Stimulated activated naive CD8-positive, alpha-beta T cell treated with anti-CD3 and anti-CD28 coated beads, Interleukin-15, Interleukin-2, amounts not matched to agents 100 ng/mL and 50 ng/mL, for 24 hours (primary cell): ENCODE measurements around the gene RELA.
"Not testable (repeated sequence)": the region's sequence is repeated elsewhere in the genome, so short reads cannot be mapped to it uniquely, and the experiment has no call there.

ENCODE experiments used
- H3K27ac Mint-ChIP-seq: one replicate; pipeline ENCODE4 v1.8.0; 2021; ENCODE audit warnings: mild to moderate bottlenecking, mixed read lengths
- H3K27me3 Mint-ChIP-seq: one replicate; pipeline ENCODE4 v1.8.0; 2021; ENCODE audit warnings: mixed read lengths
- H3K36me3 Mint-ChIP-seq: one replicate; pipeline ENCODE4 v1.8.0; 2021; ENCODE audit warnings: low read depth, mixed read lengths
- H3K4me1 Mint-ChIP-seq: one replicate; pipeline ENCODE4 v1.8.0; 2021; ENCODE audit warnings: low read depth, mixed read lengths
- H3K4me3 Mint-ChIP-seq: one replicate; pipeline ENCODE4 v1.8.0; 2021; ENCODE audit warnings: mild to moderate bottlenecking, mixed read lengths
- H3K9me3 Mint-ChIP-seq: one replicate; pipeline ENCODE4 v1.8.0; 2021; ENCODE audit warnings: mixed read lengths

RELA gene

GRCh38 chr11:65645710-65646109, 17.0 kb downstream of the RELA start:
- Mint-ChIP-seq H3K27me3 (no peaks in the 10 kb centered on the region), H3K4me1 (peaks cover 18% of the 10 kb centered on the region), H3K4me3 (no peak overlapping the region), H3K27ac (no peak overlapping the region), H3K9me3 (no peaks in the 10 kb centered on the region), H3K36me3 (peaks cover 34% of the 10 kb centered on the region)

- Mint-ChIP-seq H3K27ac (no peak overlapping the region), H3K4me3 (no peak overlapping the region), H3K9me3 (no peaks in the 10 kb centered on the region), H3K4me1 (peaks cover 27% of the 10 kb centered on the region), H3K36me3 (peaks cover 34% of the 10 kb centered on the region), H3K27me3 (no peaks in the 10 kb centered on the region)
Observed at GRCh38 chr11:65644837-65645236, 17.9 kb downstream of the RELA start.

- peak overlapping the region; percentile 61 for H3K27ac Mint-ChIP-seq
- H3K36me3 Mint-ChIP-seq = peaks cover 33% of the 10 kb centered on the region
- H3K9me3 Mint-ChIP-seq = no peaks in the 10 kb centered on the region
- no peaks in the 10 kb centered on the region for H3K27me3 Mint-ChIP-seq
- no peak overlapping the region for H3K4me3 Mint-ChIP-seq
- H3K4me1 Mint-ChIP-seq = peaks cover 36% of the 10 kb centered on the region
Observed at GRCh38 chr11:65643971-65644370, 18.7 kb downstream of the RELA start.

GRCh38 chr11:65642014-65642671, 20.6 kb downstream of the RELA start:
- Mint-ChIP-seq H3K4me3 (peak overlapping the region; percentile 96), H3K27ac (peak overlapping the region; percentile 81), H3K27me3 (no peaks in the 10 kb centered on the region), H3K4me1 (peaks cover 49% of the 10 kb centered on the region), H3K36me3 (peaks cover 27% of the 10 kb centered on the region), H3K9me3 (no peaks in the 10 kb centered on the region)

GRCh38 chr11:65641297-65642013, 21.3 kb downstream of the RELA start:
- Mint-ChIP-seq H3K27me3 (no peaks in the 10 kb centered on the region), H3K9me3 (no peaks in the 10 kb centered on the region), H3K27ac (peak overlapping the region; percentile 81), H3K4me3 (peak overlapping the region; percentile 96), H3K4me1 (peaks cover 50% of the 10 kb centered on the region), H3K36me3 (peaks cover 31% of the 10 kb centered on the region)

- peaks cover 50% of the 10 kb centered on the region for H3K4me1 Mint-ChIP-seq
- H3K27me3 Mint-ChIP-seq = no peaks in the 10 kb centered on the region
- peaks cover 29% of the 10 kb centered on the region for H3K36me3 Mint-ChIP-seq
- peak overlapping the region; percentile 96 for H3K4me3 Mint-ChIP-seq
- peak overlapping the region; percentile 89 for H3K27ac Mint-ChIP-seq
- no peaks in the 10 kb centered on the region for H3K9me3 Mint-ChIP-seq
Observed at GRCh38 chr11:65640483-65641296, 22.0 kb downstream of the RELA start.

GRCh38 chr11:65639623-65640482, 22.9 kb downstream of the RELA start:
- Mint-ChIP-seq H3K4me1 (peaks cover 50% of the 10 kb centered on the region), H3K9me3 (no peaks in the 10 kb centered on the region), H3K27ac (peak overlapping the region; percentile 89), H3K36me3 (peaks cover 25% of the 10 kb centered on the region), H3K27me3 (no peaks in the 10 kb centered on the region), H3K4me3 (peak overlapping the region; percentile 96)

- Mint-ChIP-seq H3K27ac (peak overlapping the region; percentile 89), H3K4me1 (peaks cover 50% of the 10 kb centered on the region), H3K36me3 (peaks cover 25% of the 10 kb centered on the region), H3K4me3 (peak overlapping the region; percentile 96)
- not testable (repeated sequence) for H3K27me3 Mint-ChIP-seq, H3K9me3 Mint-ChIP-seq
Observed at GRCh38 chr11:65639228-65639597, 23.5 kb downstream of the RELA start.

GRCh38 chr11:65637794-65638419, 24.8 kb downstream of the RELA start, which contains the start of gene SIPA1:
SIPA1 (plus strand) TSS chr11:65638101; CDS start chr11:65640922, 2,821 bp downstream.
- Mint-ChIP-seq H3K4me3 (peak within 1 kb of the TSS; percentile 96), H3K36me3 (peaks cover 14% of the 10 kb centered on the region), H3K27ac (peak within 1 kb of the TSS; percentile 89), H3K4me1 (peaks cover 45% of the 10 kb centered on the region), H3K9me3 (no peaks in the 10 kb centered on the region), H3K27me3 (no peaks in the 10 kb centered on the region)

GRCh38 chr11:65637032-65637557, 25.6 kb downstream of the RELA start:
- no peaks in the 10 kb centered on the region for H3K9me3 Mint-ChIP-seq
- no peaks in the 10 kb centered on the region for H3K27me3 Mint-ChIP-seq
- H3K27ac Mint-ChIP-seq = peak overlapping the region; percentile 39
- peaks cover 44% of the 10 kb centered on the region for H3K4me1 Mint-ChIP-seq
- peak overlapping the region; percentile 96 for H3K4me3 Mint-ChIP-seq
- peaks cover 14% of the 10 kb centered on the region for H3K36me3 Mint-ChIP-seq

- Mint-ChIP-seq H3K27me3 (no peaks in the 10 kb centered on the region), H3K4me3 (no peak overlapping the region), H3K9me3 (no peaks in the 10 kb centered on the region), H3K27ac (peak overlapping the region; percentile 39), H3K36me3 (peaks cover 10% of the 10 kb centered on the region), H3K4me1 (peaks cover 37% of the 10 kb centered on the region)
Observed at GRCh38 chr11:65636108-65637031, 26.3 kb downstream of the RELA start.

- H3K36me3 Mint-ChIP-seq = peaks cover 10% of the 10 kb centered on the region
- H3K4me1 Mint-ChIP-seq = peaks cover 32% of the 10 kb centered on the region
- no peaks in the 10 kb centered on the region for H3K27me3 Mint-ChIP-seq
- H3K9me3 Mint-ChIP-seq = no peaks in the 10 kb centered on the region
- no peak overlapping the region for H3K27ac Mint-ChIP-seq
- H3K4me3 Mint-ChIP-seq = no peak overlapping the region
Observed at GRCh38 chr11:65634905-65635731, 27.6 kb downstream of the RELA start.
